IPS-11a (cell line): ENCODE results near the gene SHMT2.

Source experiments
- H3K4me3 ChIP-seq: one replicate; pipeline ENCODE4 v1.5.1; 2013; ENCODE audit warnings: low read depth, low read length, control low read depth

Gene SHMT2

GRCh38 chr12:57229634-57230380, at the start of gene SHMT2:
TSS of gene SHMT2 (plus strand) at chr12:57229711. CDS start at chr12:57229779, 68 bp downstream.
- peak within 1 kb of the TSS; percentile 98 for H3K4me3 ChIP-seq

DNA sequence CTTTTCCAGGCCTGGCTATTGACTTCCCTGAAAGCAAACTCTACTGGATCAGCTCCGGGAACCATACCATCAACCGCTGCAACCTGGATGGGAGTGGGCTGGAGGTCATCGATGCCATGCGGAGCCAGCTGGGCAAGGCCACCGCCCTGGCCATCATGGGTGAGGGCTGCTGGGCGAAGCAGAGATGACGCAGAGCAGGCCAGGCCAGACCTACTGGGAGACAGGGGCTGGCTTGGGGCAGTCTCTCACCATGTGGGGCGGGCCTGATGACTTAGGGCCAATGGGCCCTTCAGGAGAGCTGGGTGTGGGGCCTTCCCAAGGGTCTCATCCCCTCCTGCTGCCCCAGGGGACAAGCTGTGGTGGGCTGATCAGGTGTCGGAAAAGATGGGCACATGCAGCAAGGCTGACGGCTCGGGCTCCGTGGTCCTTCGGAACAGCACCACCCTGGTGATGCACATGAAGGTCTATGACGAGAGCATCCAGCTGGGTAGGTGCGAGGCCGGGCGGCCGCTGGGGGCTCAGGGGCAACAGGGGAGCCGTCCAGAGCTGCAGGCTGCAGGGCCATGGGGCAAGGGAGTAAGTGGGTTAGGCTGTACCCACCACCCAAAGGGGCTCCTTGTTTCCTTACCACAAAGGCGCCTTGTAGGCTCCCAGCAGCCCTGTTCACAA, 49.1 kb upstream of the SHMT2 start:
- no peak overlapping the region for H3K4me3 ChIP-seq

DNA sequence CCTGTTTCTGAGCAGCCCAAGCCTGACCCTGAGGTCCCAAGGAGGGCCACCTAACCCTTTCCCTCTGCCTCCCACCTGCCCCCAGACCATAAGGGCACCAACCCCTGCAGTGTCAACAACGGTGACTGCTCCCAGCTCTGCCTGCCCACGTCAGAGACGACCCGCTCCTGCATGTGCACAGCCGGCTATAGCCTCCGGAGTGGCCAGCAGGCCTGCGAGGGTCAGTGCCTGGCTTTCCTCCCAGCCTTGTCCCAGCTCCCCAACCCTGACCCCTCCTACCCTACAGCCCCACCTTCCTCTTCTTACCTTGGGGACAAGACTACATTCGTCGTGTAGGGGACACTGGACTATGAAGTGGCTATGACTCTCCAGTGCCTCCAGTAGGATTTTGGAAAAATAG, 48.4 kb upstream of the SHMT2 start:
- H3K4me3 ChIP-seq: no peak overlapping the region

- H3K4me3 ChIP-seq: no peak overlapping the region
Observed at GRCh38 chr12:57181561-57182155, 47.9 kb upstream of the SHMT2 start.

DNA sequence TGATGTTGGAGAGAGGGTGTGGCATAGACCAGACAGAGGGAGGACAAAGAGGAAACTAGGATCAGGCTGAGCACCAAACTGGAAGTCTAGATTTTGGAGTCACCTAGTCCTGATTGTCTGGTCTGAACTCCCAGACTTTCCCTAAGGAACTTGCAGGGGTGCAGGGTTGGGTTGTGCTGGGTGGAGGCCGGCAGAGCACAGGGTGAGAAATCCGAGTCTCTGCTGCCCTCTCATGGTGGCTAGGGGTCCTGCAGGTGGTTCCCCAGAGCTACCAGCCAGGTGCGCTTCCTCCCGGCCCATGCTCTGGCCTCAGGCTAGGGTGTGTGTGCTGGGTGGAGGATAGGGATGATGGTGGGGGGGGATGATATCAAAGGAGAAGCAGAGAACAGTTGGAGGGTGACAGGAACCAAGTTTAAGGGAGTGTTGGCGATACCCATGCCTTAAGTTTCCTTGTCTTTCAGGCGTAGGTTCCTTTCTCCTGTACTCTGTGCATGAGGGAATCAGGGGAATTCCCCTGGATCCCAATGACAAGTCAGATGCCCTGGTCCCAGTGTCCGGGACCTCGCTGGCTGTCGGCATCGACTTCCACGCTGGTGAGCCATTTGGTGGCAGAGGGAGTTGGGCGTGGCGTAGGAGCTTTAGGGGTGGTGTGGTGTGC, 46.5 kb upstream of the SHMT2 start:
- H3K4me3 ChIP-seq: no peak overlapping the region

DNA sequence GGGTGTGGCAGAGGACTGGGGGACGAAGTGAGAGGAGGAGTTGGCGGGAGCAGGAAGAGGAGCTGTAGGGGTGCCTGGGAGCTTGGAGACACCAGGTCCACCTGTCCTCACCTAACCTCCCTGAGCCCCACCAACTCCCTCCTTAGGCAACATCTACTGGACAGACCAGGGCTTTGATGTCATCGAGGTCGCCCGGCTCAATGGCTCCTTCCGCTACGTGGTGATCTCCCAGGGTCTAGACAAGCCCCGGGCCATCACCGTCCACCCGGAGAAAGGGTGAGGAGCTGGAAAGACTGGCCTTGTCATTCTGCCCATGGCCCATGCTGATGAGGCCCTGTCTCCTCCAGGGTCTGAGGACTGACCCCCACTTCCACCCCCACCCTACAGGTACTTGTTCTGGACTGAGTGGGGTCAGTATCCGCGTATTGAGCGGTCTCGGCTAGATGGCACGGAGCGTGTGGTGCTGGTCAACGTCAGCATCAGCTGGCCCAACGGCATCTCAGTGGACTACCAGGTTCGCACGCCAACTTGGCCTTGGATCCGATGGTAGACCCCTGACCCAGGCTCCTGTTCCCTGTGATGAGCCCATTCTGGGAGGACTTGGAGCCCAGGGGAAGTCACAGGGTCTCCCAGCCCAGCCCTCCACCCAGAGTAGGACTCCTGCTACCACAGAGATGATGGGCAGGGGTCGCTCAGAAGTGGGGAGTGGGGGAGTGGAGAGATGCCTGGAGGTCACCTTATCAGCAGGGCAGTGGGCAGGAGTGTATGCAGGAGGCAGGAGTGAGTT, 45.4 kb upstream of the SHMT2 start:
- no peak overlapping the region for H3K4me3 ChIP-seq

GRCh38 chr12:57185403-57185802, 44.1 kb upstream of the SHMT2 start:
- H3K4me3 ChIP-seq: no peak overlapping the region

DNA sequence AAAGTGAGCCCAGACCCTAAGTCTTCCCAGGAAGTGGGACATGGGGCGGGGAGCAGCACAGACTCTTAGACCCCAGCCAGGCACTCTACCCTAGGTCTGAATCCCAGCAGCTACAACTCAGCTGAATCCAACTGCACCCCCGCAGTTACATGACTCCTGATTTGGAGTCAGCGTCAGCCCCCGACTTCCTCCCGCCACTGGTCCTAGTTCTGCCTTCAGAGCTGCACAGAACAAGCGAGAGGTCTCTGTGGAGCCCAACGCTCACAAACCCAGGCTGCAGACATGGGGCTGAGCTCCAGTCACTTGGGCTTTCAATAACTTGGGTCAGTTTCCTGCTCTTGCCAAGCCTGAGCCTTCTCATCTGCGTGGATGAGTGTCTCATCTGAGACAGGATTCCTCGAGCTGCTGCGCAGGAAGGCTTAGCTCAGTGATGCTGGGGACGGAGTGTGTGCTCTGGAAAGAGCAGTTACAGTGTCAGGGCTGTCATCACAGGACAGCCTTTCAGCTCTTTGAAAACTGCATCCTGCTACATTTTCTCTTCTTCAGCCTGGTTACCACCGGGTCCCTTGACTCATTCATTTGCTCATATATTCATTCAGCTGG, 43.5 kb upstream of the SHMT2 start:
- no peak overlapping the region for H3K4me3 ChIP-seq

- no peak overlapping the region for H3K4me3 ChIP-seq
Observed at GRCh38 chr12:57187222-57188089, 42.1 kb upstream of the SHMT2 start.

DNA sequence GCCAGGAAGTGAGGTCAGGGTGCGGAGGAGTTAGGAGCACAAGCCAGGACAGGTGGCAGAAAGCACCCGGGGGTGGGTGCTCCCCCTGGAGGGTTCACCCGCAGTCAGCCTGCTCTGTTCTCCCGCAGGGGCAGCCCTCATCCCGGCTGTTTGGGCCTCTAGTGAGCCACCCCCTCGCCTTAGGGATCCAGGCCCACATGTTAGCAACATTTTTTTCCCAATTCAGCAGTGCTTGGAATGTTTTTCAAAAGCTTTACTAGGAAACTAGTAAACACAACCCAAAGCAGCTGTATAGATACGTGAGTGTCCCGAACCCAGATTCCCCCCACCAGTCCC, 41.5 kb upstream of the SHMT2 start:
- no peak overlapping the region for H3K4me3 ChIP-seq

DNA sequence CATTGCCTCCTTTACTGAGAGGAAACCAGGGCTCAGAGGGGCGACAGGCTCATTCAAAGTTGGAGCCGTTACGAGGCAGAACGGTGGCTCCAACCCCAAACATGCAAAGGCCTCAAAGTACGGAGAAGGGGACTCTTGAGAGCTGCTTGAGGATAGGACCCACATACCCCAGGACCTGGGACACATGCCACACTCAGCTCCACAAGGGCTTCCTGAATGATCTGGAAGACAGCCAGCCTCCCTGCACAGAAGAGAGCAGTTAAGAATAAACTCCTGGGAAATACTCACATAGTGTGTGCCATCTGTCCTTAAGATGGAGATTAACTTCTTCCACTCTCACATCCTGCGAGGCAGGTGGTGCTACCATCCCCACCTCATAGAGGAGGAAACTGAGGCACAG, 39.5 kb upstream of the SHMT2 start:
- no peak overlapping the region for H3K4me3 ChIP-seq

GRCh38 chr12:57190821-57191220, 38.7 kb upstream of the SHMT2 start:
- no peak overlapping the region for H3K4me3 ChIP-seq

DNA sequence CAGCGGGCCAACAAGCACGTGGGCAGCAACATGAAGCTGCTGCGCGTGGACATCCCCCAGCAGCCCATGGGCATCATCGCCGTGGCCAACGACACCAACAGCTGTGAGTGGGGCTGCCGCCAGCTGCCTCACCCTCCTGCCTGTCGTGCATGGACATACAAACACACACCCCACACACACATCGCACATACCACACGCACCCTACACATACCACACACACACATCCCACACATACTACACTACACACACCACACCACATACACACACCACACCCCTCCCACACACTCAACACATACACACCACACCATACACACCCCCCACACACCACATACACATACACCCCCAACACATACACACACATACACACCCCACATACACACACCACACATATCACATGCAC, 38.1 kb upstream of the SHMT2 start:
- H3K4me3 ChIP-seq: no peak overlapping the region

GRCh38 chr12:57192920-57193319, 36.6 kb upstream of the SHMT2 start:
- no peak overlapping the region for H3K4me3 ChIP-seq

DNA sequence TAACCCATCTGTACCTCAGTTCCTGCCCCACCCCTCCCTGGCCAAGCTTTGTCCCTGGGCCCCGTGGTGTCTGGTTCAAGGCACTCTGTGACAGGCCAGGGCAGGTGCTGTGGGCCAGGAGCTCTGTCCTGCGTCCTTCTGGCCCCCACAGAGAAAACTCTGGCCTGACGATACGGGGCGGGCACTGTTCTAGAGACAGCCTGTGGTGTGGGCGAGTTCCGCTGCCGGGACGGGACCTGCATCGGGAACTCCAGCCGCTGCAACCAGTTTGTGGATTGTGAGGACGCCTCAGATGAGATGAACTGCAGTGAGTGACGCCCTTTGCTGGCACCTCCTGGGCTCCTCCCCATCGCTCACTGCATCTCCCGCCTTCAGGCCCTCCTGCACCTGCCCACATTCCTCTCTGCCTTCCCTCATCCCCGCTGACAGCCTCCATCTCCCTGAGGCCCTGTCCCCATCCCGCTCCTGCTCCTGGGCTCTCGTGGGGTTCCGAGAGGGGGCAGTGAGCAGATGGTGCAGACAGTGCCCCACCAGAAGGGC, 35.7 kb upstream of the SHMT2 start:
- H3K4me3 ChIP-seq: no peak overlapping the region

DNA sequence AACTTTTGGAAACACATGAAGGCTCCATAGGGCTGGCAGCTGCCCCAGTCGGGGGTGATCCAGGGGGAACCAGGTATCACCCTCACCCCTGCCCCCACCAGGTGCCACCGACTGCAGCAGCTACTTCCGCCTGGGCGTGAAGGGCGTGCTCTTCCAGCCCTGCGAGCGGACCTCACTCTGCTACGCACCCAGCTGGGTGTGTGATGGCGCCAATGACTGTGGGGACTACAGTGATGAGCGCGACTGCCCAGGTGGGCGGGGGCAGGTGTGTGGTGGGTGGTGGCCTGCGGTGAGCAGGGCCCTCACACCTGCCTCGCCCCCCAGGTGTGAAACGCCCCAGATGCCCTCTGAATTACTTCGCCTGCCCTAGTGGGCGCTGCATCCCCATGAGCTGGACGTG, 35.3 kb upstream of the SHMT2 start:
- no peak overlapping the region for H3K4me3 ChIP-seq

DNA sequence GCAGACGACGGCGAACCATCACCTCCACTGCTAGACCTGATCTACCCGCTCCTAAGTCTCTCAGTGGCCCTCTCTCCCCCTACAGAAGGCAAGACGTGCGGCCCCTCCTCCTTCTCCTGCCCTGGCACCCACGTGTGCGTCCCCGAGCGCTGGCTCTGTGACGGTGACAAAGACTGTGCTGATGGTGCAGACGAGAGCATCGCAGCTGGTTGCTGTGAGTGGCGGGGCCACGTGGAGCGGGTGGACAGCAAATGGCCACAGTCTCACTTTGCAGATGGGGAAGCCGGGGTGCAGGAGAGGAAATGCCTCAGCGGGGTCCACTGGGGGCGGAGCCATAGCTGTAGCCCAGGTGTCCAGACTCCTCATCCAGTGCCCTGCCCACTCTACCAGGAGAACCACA, 34.3 kb upstream of the SHMT2 start:
- H3K4me3 ChIP-seq: no peak overlapping the region

- no peak overlapping the region for H3K4me3 ChIP-seq
Observed at GRCh38 chr12:57195611-57196371, 33.7 kb upstream of the SHMT2 start.

- no peak overlapping the region for H3K4me3 ChIP-seq
Observed at GRCh38 chr12:57196439-57196838, 33.1 kb upstream of the SHMT2 start.
